ENCODE measurements around the gene GNAZ. TPM values are rescaled to one million over a fixed set of nuclear protein-coding genes. Genes with fewer than 3 reads are reported as not detected.

The GNAZ gene
- polyA plus RNA-seq, 1 donor (not counting 4 experiments of a cell fraction or from before 2014, with no cell fraction given), result 0.03 TPM

GRCh38 chr22:23065069-23065451 lies 5.3 kb upstream of the GNAZ start:
- no peak overlapping the region for H3K9ac ChIP-seq (ENCODE audit: control insufficient read depth, extremely low read depth, insufficient read depth, low read length)
- no peak for DNase-seq (ENCODE audit: low read depth, low spot score)
- peaks cover 3% of the 10 kb centered on the region for H3K4me1 ChIP-seq (ENCODE audit: control insufficient read depth, extremely low read depth, insufficient read depth, low read length)
- H3K36me3 ChIP-seq (ENCODE audit: control insufficient read depth in 2 of 2, extremely low read depth in 1 of 2, insufficient read depth in 2 of 2, low read length in 2 of 2), result no peaks in the 10 kb centered on the region
- no peak for TF ChIP-seq CTCF (optimal IDR thresholded peaks at IDR 0.05 in 1 of 3, IDR thresholded peaks at IDR 0.05 in 1 of 3, conservative IDR thresholded peaks at IDR 0.05 in 1 of 3; ENCODE audit: extremely low read depth in 1 of 3, insufficient read depth in 2 of 3, low read length in 3 of 3)
- no peak for TF ChIP-seq EZH2 (IDR thresholded peaks at IDR 0.05; ENCODE audit: low read length)
- no peak for FAIRE-seq
- H3K79me2 ChIP-seq (ENCODE audit: control insufficient read depth, insufficient read depth, low read length), result no peaks in the 10 kb centered on the region
- H3K9me3 ChIP-seq (ENCODE audit: control insufficient read depth, low read depth, low read length), result no peaks in the 10 kb centered on the region
- peaks cover 15% of the 10 kb centered on the region for H3K27me3 ChIP-seq (ENCODE audit: control insufficient read depth, extremely low read depth, insufficient read depth, low read length)
- H2AFZ ChIP-seq (ENCODE audit: control insufficient read depth, low read length), result no peak overlapping the region
- no peaks in the 10 kb centered on the region for H4K20me1 ChIP-seq (ENCODE audit: control insufficient read depth, extremely low read depth, insufficient read depth, low read length)
- dilution Hi-C loops (cut with MboI; ENCODE audit: extremely low pct_ligation_motif_present, low sequenced_read_pairs), result no loop called here
- no peak overlapping the region for H3K4me2 ChIP-seq (ENCODE audit: control insufficient read depth, extremely low read depth, insufficient read depth, low read depth, low read length)
- no peaks in the 10 kb centered on the region for H3K9me1 ChIP-seq (ENCODE audit: control insufficient read depth, extremely low read depth, insufficient read depth, low read length)
- H3K4me3 ChIP-seq (ENCODE audit: control insufficient read depth in 2 of 3, extremely low read depth in 1 of 3, insufficient read depth in 2 of 3, low read depth in 1 of 3, low read length in 3 of 3), result no peak overlapping the region
- H3K27ac ChIP-seq (ENCODE audit: control insufficient read depth, insufficient read depth, low read length), result no peak overlapping the region

DNA sequence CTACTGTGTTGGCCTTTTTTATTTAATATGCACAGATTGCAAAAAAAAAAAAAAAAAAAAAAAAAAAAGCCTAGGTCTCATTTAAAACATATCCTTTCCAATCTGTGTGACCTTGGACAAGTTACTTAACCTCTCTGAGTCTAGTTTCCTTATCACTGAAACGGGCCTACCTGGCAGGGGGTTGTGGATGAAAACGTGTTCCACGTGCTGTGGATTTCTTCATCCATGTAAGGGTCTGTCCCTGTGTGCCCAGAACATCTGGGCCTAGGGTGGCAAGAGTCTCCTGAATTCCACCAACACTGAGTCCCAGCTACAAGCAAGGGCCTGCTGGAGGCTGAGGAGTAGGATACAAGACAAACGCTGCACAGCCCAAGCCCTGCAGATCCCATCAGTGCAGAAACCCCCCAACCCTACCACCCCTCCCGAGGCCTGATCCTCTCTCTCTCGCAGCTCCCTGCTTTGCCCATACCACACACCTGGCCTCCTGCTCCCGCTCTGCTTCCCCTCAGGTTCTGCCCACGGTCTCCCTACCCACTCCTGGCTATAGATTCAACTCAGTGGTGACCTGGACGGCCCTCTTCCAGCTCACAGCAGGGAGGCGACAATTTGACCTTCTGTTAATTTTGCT lies 4.7 kb upstream of the GNAZ start:
- no peak for DNase-seq (ENCODE audit: low read depth, low spot score)
- H3K4me1 ChIP-seq (ENCODE audit: control insufficient read depth, extremely low read depth, insufficient read depth, low read length), result peaks cover 3% of the 10 kb centered on the region
- dilution Hi-C loops (cut with MboI; ENCODE audit: extremely low pct_ligation_motif_present, low sequenced_read_pairs), result no loop called here

More for the DNA sequence above, 4.7 kb upstream of the GNAZ start:
- no peak for FAIRE-seq
- Histone ChIP-seq H3K36me3 (ENCODE audit: control insufficient read depth in 2 of 2, extremely low read depth in 1 of 2, insufficient read depth in 2 of 2, low read length in 2 of 2) (no peaks in the 10 kb centered on the region), H3K4me3 (ENCODE audit: control insufficient read depth in 2 of 3, extremely low read depth in 1 of 3, insufficient read depth in 2 of 3, low read depth in 1 of 3, low read length in 3 of 3) (no peak overlapping the region), H3K79me2 (ENCODE audit: control insufficient read depth, insufficient read depth, low read length) (no peaks in the 10 kb centered on the region), H4K20me1 (ENCODE audit: control insufficient read depth, extremely low read depth, insufficient read depth, low read length) (no peaks in the 10 kb centered on the region), H3K9me3 (ENCODE audit: control insufficient read depth, low read depth, low read length) (no peaks in the 10 kb centered on the region), H3K9me1 (ENCODE audit: control insufficient read depth, extremely low read depth, insufficient read depth, low read length) (no peaks in the 10 kb centered on the region), H3K9ac (ENCODE audit: control insufficient read depth, extremely low read depth, insufficient read depth, low read length) (no peak overlapping the region), H3K4me2 (ENCODE audit: control insufficient read depth, extremely low read depth, insufficient read depth, low read depth, low read length) (no peak overlapping the region), H3K27ac (ENCODE audit: control insufficient read depth, insufficient read depth, low read length) (no peak overlapping the region), H2AFZ (ENCODE audit: control insufficient read depth, low read length) (no peak overlapping the region), H3K27me3 (ENCODE audit: control insufficient read depth, extremely low read depth, insufficient read depth, low read length) (peaks cover 15% of the 10 kb centered on the region)
- no peak for TF ChIP-seq CTCF (optimal IDR thresholded peaks at IDR 0.05 in 1 of 3, IDR thresholded peaks at IDR 0.05 in 1 of 3, conservative IDR thresholded peaks at IDR 0.05 in 1 of 3; ENCODE audit: extremely low read depth in 1 of 3, insufficient read depth in 2 of 3, low read length in 3 of 3)
- TF ChIP-seq EZH2 (IDR thresholded peaks at IDR 0.05; ENCODE audit: low read length), result no peak

All from keratinocyte (primary cell).